Muscle layer of colon (tissue), 2 donors: ENCODE measurements around the gene EPGN.

Experiments
- H3K27ac ChIP-seq: one replicate; pipeline ENCODE4 v1.7.0; 2013; ENCODE audit warnings: low read depth, mild to moderate bottlenecking, low read length, moderate library complexity
- H3K27me3 ChIP-seq, 2 donors: one replicate each; pipeline ENCODE4 v1.7.0; 2013; ENCODE audit warnings: low read length in 2 of 2, mild to moderate bottlenecking in 2 of 2; ENCODE audit not compliant: insufficient read depth in 2 of 2, control insufficient read depth in 1 of 2
- H3K36me3 ChIP-seq: one replicate; pipeline ENCODE4 v1.7.0; 2013; ENCODE audit warnings: mild to moderate bottlenecking, low read length; ENCODE audit not compliant: insufficient read depth
- H3K4me1 ChIP-seq: one replicate; pipeline ENCODE4 v1.7.0; 2013; ENCODE audit warnings: mild to moderate bottlenecking, low read length; ENCODE audit not compliant: insufficient read depth
- H3K4me3 ChIP-seq, 2 donors: one replicate each; pipeline ENCODE4 v1.7.0; 2013; ENCODE audit warnings: low read length in 2 of 2, low read depth in 1 of 2, mild to moderate bottlenecking in 1 of 2, moderate library complexity in 1 of 2
- H3K9ac ChIP-seq: one replicate; pipeline ENCODE4 v1.7.0; 2013; ENCODE audit warnings: low read length
- H3K9me3 ChIP-seq: one replicate; pipeline ENCODE4 v1.7.0; 2013; ENCODE audit warnings: mild to moderate bottlenecking, low read length
- donor health status: abdominal sarcoma.
- donor health status: Adenocarcinoma of cecum.

The EPGN gene, protein sequence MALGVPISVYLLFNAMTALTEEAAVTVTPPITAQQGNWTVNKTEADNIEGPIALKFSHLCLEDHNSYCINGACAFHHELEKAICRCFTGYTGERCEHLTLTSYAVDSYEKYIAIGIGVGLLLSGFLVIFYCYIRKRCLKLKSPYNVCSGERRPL

DNA sequence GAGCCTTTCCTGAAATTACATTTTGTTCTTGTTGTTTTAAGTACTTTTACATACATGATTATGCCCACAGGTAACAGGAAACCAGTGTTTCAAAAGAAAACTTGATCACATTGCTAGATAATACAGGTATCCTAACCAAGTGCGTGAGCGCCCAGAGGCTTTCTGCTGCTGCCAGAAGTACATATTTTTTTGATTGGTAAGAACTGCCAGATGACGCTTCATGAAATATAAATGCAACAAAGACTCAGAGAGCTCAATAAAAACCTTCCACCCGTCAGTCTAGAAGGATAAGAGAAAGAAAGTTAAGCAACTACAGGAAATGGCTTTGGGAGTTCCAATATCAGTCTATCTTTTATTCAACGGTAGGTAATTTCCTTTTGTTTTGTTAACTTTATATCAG, at the start of gene EPGN:
Gene EPGN (plus strand): TSS at position 256 of the 400 bp plus-strand sequence. CDS start 64 bp downstream, at position 320.
- Histone ChIP-seq H3K4me3 (no peak within 1 kb of the TSS), H3K36me3 (no peaks in the 10 kb centered on the region), H3K9me3 (no peaks in the 10 kb centered on the region), H3K27me3 (no peaks in the 10 kb centered on the region), H3K4me1 (no peaks in the 10 kb centered on the region), H3K27ac (no peak within 1 kb of the TSS), H3K9ac (no peak within 1 kb of the TSS)

GRCh38 chr4:74258963-74259362, 49.3 kb upstream of the EPGN start:
- Histone ChIP-seq H3K27ac (no peak overlapping the region), H3K4me1 (no peaks in the 10 kb centered on the region), H3K9me3 (no peaks in the 10 kb centered on the region), H3K4me3 (no peak overlapping the region), H3K36me3 (no peaks in the 10 kb centered on the region), H3K27me3 (no peaks in the 10 kb centered on the region), H3K9ac (no peak overlapping the region)

- no peaks in the 10 kb centered on the region for H3K27me3 ChIP-seq
- no peaks in the 10 kb centered on the region for H3K4me1 ChIP-seq
- no peak overlapping the region for H3K27ac ChIP-seq
- H3K9ac ChIP-seq, result no peak overlapping the region
- H3K36me3 ChIP-seq, result no peaks in the 10 kb centered on the region
- H3K4me3 ChIP-seq, result no peak overlapping the region
- H3K9me3 ChIP-seq, result no peaks in the 10 kb centered on the region
Observed at GRCh38 chr4:74260036-74260435, 48.2 kb upstream of the EPGN start.

DNA sequence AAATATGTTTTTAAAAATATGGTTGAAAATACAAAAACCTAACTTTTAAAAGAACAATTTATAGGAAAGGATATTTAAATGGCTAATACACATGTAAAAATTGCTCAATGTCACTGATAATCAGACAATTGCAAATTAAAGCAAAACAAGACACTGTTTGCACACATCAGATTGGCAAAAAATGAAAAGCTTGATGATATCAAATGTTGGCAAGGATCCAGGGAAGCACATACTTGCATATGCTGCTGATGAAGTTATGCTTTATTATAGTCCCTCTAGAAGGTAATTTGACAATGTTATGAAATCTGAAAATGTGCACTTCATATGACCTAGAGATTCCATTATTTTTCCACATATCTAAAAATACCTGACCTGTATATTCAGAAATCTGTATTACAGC, 45.7 kb upstream of the EPGN start:
- H3K36me3 ChIP-seq, result no peaks in the 10 kb centered on the region
- H3K9ac ChIP-seq, result no peak overlapping the region

DNA sequence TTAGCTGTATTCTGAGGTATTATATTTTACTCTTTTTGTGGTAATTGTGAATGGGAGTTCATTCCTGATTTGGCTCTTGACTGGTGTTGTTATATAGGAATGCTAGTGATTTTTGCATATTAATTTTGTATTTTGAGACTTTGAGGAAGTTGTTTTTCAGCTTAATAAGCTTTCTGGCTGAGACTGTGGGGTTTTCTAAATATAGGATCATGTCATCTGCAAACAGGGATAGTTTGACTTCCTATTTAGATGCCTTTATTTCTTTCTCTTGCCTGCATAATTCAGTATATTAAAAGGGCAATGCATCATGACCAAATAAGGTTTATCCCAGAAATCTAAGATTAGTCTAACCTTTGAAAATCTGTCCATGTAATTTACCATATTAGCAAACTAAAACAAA, 44.7 kb upstream of the EPGN start:
- H3K9me3 ChIP-seq, result no peaks in the 10 kb centered on the region
- H3K27ac ChIP-seq, result no peak overlapping the region
- H3K27me3 ChIP-seq, result no peaks in the 10 kb centered on the region
- no peak overlapping the region for H3K9ac ChIP-seq
- H3K36me3 ChIP-seq, result no peaks in the 10 kb centered on the region
- H3K4me1 ChIP-seq, result no peaks in the 10 kb centered on the region
- H3K4me3 ChIP-seq, result no peak overlapping the region

More for the DNA sequence above, 45.7 kb upstream of the EPGN start:
- no peak overlapping the region for H3K4me3 ChIP-seq
- no peaks in the 10 kb centered on the region for H3K27me3 ChIP-seq
- H3K27ac ChIP-seq, result no peak overlapping the region
- H3K4me1 ChIP-seq, result no peaks in the 10 kb centered on the region
- H3K9me3 ChIP-seq, result no peaks in the 10 kb centered on the region

GRCh38 chr4:74266081-74266480, 42.2 kb upstream of the EPGN start:
- Histone ChIP-seq H3K4me1 (no peaks in the 10 kb centered on the region), H3K27me3 (no peaks in the 10 kb centered on the region), H3K27ac (no peak overlapping the region), H3K9ac (no peak overlapping the region), H3K36me3 (no peaks in the 10 kb centered on the region), H3K4me3 (no peak overlapping the region), H3K9me3 (no peaks in the 10 kb centered on the region)

- Histone ChIP-seq H3K27ac (no peak overlapping the region), H3K4me3 (no peak overlapping the region), H3K27me3 (no peaks in the 10 kb centered on the region), H3K4me1 (no peaks in the 10 kb centered on the region), H3K36me3 (no peaks in the 10 kb centered on the region), H3K9ac (no peak overlapping the region), H3K9me3 (no peaks in the 10 kb centered on the region)
Observed at GRCh38 chr4:74267998-74268606, 40.2 kb upstream of the EPGN start.

DNA sequence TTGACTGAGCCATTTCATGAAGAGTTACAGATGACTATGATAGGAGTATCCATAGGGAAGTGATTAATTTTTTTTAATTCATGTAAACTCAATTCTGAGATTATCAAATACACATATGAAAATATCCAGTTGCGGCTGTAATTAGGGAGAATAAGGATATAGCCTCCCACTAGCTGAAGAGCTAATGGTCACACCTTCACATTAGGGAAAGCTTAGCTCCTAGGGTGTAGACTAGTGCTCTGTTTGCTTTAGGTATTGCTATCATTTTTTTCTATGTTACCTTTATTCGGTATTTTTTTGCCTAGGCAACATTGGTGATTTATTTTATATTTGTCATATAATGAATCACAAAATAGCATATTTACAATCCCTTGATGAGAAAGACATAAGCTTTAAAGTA, 39.6 kb upstream of the EPGN start:
- no peaks in the 10 kb centered on the region for H3K27me3 ChIP-seq
- no peaks in the 10 kb centered on the region for H3K9me3 ChIP-seq
- no peak overlapping the region for H3K4me3 ChIP-seq
- no peaks in the 10 kb centered on the region for H3K36me3 ChIP-seq
- H3K27ac ChIP-seq, result no peak overlapping the region
- H3K9ac ChIP-seq, result no peak overlapping the region
- no peaks in the 10 kb centered on the region for H3K4me1 ChIP-seq

DNA sequence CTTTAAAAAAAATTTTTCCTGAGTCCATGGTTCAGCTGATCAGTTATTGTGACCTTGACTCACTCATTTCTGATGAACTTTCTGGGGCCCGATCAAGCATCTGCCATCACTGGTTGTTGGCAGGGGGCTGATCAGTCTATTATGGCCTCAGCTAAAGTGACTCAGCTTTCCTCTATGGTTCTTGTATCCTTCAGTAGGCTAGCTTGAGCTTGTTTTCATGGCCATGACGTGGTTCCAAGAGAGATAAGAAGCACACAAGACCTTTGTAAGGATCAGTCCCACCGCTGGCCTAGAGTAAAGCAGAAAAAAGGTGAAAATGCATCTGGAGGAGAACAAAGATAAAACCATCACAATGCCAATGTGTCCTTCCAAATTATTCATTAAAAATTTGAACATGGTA, 29.8 kb upstream of the EPGN start:
- Histone ChIP-seq H3K4me1 (no peaks in the 10 kb centered on the region), H3K9me3 (no peaks in the 10 kb centered on the region), H3K27me3 (no peaks in the 10 kb centered on the region), H3K27ac (no peak overlapping the region), H3K4me3 (no peak overlapping the region), H3K9ac (no peak overlapping the region), H3K36me3 (no peaks in the 10 kb centered on the region)

DNA sequence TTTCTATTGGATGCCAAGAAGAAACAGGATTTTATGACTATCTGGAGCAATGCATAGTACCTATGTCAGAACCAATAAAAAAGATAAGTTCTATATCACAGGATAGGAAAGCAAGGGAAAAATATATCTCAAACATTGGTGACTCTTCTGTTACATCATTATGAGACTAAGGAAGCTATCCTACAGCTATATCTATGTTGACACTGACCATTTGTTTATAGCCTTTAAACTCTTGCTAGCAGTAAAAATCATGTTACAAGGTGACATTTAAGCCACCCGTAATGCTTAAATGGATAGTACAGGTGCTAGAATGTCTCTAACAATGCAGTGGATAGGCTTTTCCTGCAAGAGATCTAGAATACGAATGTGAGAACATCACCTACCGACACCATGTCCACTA, 28.6 kb upstream of the EPGN start:
- no peaks in the 10 kb centered on the region for H3K4me1 ChIP-seq
- H3K27me3 ChIP-seq, result no peaks in the 10 kb centered on the region
- H3K4me3 ChIP-seq, result no peak overlapping the region
- H3K36me3 ChIP-seq, result no peaks in the 10 kb centered on the region
- no peak overlapping the region for H3K9ac ChIP-seq
- no peaks in the 10 kb centered on the region for H3K9me3 ChIP-seq
- H3K27ac ChIP-seq, result no peak overlapping the region

DNA sequence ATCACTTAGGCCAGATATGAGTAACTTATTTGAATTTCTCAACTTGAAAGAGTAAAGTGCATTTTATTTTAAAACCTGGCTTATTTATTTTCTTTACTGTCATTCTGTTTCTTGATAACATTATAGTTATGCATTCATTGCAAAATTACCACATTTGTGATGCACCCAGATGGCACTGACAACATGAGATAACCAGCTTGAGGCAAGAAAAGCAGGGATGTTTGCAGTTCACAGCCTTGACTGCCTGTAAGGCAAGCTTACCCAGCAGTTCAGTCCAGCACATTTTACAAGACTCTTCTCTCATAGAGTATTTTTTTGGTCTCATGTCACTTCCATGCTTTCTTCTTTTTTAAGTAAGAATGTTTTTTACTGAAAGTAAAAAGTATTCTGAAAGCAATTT, 25.3 kb upstream of the EPGN start:
- Histone ChIP-seq H3K27me3 (no peaks in the 10 kb centered on the region), H3K9ac (no peak overlapping the region), H3K4me1 (no peaks in the 10 kb centered on the region), H3K4me3 (no peak overlapping the region), H3K9me3 (no peaks in the 10 kb centered on the region), H3K36me3 (no peaks in the 10 kb centered on the region), H3K27ac (no peak overlapping the region)

- no peaks in the 10 kb centered on the region for H3K9me3 ChIP-seq
- H3K27me3 ChIP-seq, result no peaks in the 10 kb centered on the region
- no peak overlapping the region for H3K27ac ChIP-seq
Observed at GRCh38 chr4:74283614-74284013, 24.7 kb upstream of the EPGN start.

More at GRCh38 chr4:74283614-74284013, 24.7 kb upstream of the EPGN start:
- H3K4me1 ChIP-seq, result no peaks in the 10 kb centered on the region
- H3K36me3 ChIP-seq, result no peaks in the 10 kb centered on the region
- H3K4me3 ChIP-seq, result no peak overlapping the region
- no peak overlapping the region for H3K9ac ChIP-seq
